HG03097 (cell line): ENCODE results near the gene FBLIM1.

ENCODE experiments used
- ATAC-seq: cut with Tn5 transposase; IDR thresholded peaks from one replicate; pipeline ENCODE4 v1.9.1; 2021; ENCODE audit not compliant: unreplicated experiment, low FRiP score

Gene FBLIM1

DNA sequence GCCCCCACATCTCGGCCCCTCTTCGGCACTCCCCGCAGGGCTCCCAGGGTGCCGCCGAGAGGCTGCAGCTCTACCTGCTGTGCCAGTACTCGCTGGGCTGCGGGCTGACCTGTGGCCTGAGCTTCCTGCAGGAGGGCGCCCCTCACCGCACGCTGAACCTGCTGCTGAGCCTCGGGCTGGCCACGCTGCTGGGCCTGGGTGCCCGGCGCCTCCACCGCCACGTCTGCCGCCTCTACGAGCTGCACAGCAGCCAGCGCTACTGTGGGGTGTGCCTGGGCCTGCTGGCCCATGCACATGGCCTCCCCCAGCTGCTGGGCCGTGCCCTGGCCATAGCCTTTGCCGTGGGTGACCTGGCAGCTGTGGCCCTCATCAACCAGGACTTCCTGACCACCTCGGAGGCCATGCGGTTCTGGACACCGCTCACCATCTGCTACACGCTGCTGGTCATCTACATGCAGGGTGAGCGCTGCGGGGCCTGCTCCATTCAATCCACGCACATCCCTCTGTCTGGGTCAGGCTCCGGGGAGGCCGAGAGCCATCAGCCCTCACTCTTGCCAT lies 14.4 kb upstream of the FBLIM1 start:
- no peak for ATAC-seq

DNA sequence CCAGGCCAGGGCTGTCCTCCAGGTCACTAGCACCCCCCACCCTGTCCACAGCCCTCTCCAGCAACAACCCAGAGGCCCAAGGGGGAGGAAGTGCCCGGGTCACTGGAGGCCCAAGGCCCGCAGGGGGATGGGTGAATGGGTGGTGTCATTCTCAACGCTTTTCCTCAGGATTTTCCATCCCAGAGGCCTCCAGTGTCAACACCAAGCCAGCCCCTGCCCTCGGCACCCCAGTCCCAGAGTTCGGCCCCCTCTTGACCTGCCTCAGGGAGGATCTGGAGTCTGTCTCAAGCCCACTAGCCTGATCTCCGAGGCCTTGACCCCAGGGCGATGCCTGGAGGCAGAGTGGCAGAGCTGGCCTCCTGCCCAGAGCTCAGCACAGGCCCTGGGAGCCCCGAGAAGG lies 11.2 kb upstream of the FBLIM1 start:
- no peak for ATAC-seq

DNA sequence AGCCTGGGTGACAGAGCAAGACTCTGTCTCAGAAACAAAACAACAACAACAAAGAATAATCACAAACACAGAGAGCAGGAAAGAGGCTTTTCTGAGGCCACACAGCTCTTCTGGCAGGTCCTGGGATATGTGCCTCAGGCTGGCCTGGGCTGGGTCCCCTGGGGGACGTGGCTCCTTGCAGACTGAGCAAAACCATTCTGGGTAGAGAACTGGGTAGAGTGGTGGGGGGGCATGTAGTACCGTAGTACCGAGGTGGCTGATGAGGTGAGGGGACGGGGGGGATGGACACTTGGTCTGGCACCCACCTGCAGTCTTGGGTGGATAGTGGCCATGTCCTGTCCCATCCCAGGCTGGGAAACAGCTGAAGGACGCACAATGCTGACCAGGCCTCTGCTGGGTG lies 10.3 kb upstream of the FBLIM1 start:
- no peak for ATAC-seq

DNA sequence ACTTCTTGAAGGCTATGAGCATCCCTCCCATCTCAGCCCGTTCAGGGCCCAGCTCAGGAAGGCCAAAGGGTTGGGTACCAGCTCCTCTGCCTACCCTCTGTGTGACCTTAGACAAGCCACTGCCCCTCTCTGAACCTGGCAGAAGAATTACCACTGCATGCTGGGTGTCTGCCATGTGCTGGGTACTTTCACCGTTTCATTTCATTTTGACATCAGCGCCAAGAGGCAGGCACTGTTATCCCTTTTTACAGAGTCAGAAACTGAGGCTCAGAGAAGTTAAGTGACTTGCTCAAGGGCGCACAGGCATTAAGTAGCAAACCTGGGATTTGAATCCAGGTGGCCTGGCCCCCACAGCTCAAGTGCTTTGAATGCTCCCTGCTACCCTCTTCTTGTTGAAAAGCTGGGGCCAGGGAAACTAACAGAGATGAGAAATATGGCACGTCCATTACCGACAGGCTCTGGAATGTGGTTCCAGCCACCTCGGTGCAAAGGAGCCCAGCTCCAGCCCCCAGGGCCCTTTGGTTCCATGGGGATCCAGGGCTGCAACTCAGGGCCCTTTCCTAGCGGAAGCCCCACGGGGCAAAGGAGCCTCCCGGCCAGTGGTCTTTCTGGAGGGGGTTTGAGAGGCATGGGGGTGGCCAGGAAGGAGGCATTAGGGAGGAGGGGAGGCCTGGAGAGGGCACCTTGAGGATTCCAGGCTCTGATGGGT lies 9.8 kb upstream of the FBLIM1 start:
- ATAC-seq, result no peak

DNA sequence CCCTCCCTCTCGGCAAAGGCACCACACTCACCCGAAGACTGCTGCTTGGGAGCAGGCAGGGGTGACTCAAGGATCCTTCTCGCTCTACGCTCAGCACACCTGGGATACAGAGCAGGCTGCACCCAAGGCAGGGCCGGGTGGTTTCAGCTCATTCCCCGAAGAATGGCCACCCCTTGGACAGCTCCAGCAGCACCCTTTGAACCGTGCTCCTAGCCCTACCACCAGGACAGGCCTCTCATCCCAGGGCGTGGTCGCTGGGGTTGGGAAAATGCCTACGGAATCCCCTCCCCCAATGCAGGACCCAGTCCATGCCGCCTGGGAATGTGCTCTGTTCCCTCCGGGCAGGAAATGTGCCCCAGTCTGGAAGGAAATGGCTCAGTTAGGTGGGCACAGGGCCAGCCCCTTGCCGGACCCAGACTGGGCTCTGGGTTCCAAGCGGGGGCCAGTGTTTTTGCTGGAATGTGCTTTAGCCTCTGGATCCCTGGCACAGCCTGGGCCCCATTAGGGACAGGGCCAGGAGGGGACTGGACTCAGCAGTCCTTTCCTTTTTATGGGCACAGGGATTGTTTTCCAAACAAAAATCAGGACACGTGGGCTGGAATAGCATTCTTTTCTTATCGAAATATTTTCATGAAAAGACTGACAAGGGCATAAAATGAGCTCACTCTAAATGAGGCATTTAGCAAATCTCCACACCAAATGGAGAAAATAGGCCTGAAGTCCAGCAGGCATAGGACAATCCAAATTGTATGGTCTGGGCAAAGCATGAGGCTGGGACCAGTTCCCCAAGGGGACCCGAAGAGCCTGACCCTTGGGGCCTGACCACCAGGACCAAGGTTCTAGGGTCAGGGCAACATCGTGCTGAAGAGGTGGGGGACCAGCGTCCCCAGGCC lies 8.9 kb upstream of the FBLIM1 start:
- ATAC-seq, result no peak

DNA sequence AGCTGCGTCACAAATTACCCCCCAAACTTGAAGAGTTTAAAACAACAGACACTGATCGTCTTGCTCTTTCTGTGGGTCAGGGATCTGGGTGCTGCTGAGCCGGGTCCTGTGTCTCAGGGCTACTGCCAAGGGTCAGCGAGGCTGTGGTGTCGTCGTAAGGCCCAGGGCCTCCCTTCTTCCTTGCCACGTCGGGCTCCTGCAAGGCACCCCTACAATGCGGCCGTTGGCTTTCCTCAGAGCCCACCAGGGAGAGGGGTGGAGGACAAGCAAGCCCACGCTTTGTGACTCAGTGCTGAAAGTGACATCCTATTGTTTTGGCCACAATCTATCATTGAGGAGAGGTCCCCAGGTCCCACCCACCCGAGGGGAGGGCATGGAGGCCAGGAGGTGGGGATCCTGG lies 7.7 kb upstream of the FBLIM1 start:
- ATAC-seq, result no peak

DNA sequence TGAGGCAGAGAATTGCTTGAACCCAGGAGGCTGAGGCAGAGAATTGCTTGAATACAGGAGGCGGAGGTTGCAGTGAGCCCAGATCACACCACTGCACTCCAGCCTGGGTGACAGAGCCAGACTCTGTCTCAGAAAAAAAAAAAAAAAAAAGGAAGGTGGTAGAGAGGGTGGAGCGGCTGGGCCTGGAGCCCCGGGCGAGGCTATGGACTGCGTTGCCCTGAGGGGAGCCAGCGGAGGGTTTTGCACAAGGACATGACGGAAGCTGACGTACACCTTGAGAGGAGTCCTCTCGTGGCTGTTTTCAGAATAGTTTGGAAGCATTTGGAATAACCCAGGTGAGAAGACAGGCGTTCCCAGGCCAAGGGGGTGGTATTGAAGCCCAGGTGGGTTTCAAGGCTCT lies 6.9 kb upstream of the FBLIM1 start:
- no peak for ATAC-seq

DNA sequence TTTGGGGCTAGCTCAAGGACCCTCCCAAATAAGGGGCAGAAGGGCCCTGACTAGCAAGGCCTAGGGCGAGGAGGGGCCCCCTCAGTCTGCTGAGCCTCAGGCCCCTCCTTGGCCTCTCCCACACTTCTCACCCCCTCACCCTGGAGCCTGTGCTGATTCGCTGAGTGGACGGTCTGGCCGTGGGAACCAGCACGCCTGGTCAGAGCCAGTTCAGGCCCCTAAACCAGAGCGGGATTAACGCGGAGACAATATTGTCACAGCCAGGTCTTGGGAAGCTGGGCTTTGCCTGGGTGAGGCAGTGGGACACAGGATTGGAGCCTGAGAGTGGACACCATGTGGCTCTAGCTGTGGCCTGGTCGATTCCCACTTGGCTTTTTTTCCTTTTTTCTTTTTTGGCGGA lies 4.8 kb upstream of the FBLIM1 start:
- ATAC-seq, result no peak

DNA sequence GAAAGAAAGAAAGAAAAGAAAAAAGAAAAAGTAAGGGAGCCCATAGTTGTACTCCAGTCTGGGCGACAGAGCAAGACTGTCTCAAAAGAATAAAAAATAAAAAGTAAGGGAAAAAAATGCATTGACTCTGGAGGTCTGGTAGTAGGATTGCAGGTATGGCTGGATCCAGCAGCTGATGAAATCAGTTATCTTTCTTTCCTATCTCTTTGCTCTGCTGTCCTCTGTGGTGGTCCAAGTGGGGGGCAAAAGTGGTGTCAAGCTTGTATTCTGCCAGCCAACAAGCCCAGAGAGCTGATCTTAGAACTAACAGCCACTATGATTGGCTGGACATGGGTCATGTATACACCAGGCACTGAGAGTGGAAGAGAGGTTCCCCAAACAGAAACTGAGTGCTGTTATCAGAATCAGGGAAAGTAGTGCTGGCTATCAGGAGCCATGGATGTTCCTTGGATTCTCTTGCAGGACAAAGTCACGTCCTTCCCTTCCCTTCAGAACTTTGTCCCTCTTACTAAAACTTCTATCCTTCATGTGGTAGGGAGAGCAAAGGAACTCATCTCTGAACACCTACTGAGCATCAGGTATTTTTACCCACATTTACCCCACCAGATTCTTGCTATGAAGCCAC lies 3.5 kb upstream of the FBLIM1 start:
- no peak for ATAC-seq

DNA sequence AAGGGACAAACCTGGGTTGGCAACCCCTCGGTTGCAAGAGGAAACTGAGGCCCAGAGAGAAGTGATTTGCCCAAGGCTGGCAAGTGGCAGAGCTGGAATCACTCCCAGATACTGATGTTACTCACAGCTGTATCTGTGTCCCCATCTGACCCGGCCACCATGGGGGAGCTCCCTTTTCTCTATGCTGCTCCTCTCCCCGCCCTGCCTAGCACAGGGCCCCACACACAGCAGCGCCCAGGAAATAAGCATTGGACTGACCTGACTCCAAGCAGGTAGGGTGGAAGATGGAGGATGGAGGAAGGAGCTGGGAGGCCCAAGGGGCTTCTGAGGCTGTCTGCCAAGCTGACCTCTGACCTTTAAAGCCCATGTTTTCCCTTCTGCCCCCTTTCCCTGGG lies 3.0 kb upstream of the FBLIM1 start:
- no peak for ATAC-seq

DNA sequence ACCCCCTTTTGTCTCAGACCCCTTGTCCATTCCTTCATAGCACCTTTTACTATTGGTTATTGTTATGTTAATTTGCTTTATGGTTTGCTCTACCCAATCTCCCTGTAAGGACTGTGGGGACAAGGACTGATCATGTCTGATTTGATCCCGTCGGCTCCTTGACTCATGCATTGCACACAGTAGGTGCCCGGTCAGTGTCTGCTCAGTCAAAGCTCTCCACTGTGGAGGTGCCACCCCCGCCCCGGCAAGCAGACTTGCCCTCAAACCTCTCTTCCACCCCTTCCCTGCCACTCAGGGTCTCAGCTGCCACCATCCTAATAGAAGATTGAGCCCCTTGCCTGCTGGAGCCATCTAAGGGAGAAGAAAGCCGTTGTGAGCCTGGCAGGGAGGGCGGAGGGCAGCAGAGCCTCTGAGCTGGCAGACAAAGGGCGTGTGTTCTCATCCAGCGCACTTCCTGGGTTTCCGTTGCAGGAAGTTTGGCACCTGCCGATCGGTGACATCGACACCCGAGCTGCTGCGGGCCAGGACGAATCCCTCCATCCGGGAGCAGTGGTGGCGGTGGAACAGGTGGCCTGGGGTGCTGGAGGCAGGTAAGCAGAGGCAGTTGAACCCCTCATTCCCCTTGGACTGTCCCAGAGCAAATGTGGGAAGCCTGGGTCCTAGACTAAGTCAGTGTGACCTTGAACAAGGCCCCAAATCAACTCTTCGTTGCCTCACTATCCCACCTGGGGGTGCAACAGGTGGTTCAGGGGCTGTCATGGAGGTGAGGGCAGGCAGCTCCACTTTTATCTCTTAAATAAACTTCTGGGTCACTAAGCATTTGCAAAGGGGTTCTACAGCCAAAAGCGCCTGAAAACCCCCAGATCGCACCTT lies 2.2 kb upstream of the FBLIM1 start:
- ATAC-seq, result no peak

DNA sequence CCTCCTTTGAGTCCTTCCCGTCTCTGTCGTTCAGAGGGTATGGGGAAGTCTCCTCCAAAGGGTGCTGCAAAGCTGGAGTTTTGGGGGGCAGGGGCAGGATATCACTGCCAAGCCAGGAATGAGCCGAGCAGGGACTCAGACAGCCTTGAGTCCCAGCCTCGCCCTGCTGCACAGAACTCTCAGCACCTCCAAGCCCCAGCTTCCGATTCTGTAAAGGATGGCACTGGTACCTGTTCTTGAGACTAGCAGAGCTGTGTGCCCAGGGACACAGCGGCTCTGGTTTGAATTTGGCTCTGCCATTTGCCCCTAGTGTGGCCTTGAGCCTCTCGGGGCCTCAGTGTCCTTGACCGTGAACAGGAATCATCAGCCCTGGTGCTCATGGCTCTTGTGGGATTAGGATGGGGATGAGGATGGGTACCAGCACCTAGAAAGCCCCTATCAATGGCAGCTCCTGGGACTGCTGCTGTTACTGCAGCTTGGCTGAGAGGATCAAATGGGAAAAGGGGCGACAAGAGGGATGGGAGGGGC lies 1.5 kb upstream of the FBLIM1 start:
- no peak for ATAC-seq

DNA sequence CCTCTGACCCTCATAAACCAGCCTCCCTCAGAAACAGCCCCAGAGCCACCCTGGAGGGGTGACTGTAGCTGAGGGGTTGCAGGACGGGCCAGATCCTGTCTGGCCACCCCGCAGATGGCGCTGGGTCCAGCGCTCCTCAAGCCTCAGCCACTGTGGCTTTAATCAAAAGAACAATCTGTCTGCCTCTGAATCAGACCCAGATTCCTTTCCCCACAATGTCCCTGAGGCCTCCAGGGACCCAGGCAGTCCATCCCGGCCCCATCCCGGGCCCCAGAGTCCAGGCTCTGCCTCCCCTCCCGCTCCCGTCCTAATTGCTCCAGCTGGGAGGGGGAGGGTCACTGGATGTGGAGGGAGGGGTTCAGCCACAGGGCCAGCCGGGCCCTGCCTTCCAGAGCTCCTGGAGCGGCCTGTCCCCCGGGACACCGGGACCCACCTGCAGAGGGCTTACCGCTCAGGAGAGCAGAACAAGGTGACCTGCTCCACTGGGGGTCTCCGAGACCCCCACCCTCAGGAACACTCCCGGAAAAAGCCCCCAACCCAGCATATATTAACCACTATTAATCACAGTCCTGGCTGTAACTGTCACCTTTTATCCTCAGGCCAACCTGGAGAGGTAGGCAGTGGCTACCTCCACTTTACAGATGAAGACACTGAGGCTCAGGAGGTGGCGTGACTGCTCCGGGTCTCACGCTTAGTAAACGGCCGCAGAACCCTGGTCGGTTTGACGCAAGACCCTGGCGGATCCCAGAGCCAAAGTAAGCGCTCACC lies 836 bp upstream of the FBLIM1 start:
- no peak for ATAC-seq

DNA sequence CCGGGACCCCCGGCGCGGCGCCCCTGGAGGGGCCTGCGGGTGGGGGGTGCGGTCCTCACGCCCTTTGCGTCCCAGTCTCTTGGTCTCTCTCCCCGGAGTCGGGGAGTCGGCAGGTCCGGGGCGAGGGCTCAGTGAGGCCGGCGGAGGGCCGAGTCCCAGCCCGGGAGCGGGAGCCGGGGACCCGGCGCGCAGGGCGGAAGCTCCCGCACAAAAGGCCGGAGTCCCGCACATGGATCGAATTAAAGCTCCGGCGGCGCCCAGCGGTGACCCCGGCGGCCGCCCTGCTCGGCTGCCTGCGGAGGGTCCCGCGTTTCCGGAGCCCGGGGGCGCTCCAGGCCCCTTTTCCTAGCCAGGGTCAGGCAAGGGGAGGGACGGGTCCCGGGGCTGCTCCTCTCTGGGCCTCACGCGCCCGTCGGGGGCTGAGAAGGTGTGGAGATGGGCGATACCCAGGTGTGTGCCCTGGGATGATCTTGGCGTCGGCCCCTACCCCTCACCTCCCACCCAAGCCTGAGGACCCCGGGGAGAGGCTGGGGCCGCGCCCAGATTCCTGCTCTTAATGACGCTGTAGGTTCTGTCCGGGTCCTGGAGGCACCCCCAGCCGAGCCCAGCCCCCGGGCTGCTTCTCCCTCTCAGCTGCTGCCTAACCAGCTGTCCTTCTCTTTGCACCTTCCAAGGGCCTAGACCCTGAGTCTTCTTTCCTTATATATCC lies 512 bp downstream of the FBLIM1 start:
- no peak for ATAC-seq

DNA sequence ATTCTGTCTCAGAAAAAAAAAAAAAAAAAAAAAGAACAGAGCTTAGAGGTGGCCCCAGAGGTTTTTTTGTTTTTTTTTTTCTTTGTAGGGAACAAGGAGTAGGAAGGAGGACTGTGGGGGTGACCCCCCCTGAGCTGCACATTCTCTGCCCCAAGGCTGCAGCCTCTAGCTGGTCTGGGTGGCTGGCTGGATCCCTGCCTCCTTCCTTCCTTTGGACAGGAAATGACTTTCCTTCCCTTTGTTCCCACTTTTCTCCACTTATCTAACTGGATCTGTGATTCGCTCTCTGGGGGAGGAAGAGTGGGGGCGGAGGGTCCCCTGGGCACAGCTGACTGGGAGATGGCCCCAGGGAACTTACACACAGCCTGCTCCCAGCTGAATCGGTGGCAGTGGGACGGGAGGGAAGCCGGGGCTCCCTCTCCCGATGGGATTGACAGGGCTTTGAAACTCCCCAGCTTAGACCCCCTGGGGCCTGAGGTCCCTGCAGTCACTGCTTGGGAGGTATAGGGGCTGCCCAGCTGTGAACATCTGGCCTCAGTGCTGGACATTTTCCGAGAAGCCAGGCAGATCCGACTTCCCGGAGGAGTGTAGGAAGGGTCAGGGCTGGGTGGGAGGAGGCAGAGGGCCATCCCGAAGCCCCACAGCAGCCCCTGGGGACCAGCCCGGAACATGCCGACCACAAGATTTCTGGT lies 2.1 kb downstream of the FBLIM1 start:
- ATAC-seq, result no peak

DNA sequence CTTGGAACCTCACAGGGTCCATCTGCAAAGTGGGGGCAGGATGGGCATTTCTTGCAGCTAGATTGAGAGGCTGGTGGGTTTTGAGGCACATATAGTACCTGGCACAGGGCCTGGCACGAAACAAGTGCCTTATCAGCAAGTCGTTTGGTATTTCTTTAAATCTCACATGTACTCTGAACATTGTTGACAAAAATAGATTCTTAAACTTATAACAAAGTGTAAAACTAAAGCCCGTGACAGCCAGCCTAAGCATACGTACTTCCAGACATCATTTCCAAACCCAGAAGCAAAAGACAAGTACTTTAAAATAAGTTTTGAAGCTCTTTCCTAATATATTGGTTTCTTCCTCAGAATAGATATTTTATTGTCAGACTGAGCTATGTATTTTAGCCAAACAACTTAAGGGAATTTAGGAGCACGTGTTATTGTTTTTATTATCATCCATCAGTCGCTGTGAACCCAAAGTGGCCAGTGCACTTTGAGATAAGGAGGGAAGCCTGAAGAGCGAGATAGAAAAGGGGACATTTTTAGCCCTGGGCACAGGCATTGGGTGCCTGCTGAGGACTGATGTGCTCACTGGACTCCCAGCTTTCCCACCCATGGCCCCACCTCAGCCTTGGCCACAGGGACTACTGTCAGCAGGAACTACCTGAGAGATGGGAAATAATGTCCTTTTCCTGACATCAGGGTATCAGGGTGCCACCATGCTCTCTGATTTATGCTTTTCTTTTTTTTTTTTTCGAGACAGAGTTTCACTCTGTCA lies 3.0 kb downstream of the FBLIM1 start:
- no peak for ATAC-seq

DNA sequence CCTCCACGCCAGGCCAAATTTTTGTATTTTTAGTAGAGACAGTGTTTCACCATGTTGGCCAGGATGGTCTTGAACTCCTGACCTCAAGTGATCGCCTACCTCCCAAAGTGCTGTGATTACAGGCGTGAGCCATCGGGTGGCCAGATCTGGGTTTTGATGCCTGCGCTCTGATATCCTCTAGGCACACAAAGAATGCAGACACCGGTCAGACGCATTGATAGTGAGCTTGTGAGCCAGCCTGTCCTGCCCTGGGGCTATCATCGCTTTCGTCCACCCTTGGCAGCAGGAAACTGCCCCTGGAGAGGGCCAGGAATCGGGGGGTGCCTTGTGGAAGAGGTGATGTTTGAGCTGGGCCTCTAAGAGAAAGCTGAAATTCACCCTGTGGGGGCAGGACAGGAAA lies 4.0 kb downstream of the FBLIM1 start:
- ATAC-seq, result no peak
